Cerebellar cortex (tissue), 1 donor: Measurements from ENCODE around the gene OR2Y1.
A peak's percentile ranks its signal among the peaks of the same experiment; 100 is the strongest.
"Not testable (repeated sequence)": the region's sequence is repeated elsewhere in the genome, so short reads cannot be mapped to it uniquely, and the experiment has no call there.

ENCODE experiments used
- DNase-seq: peaks from one replicate; pipeline ENCODE4 v3.0.0-alpha.2; 2015; ENCODE audit warnings: low spot score

Gene OR2Y1

GRCh38 chr5:180739271-180739670 is 587 bp downstream of the OR2Y1 start:
- DNase-seq: no peak

- DNase-seq: no peak
These were observed 3.3 kb downstream of the OR2Y1 start for GRCh38 chr5:180736536-180736935.

DNA sequence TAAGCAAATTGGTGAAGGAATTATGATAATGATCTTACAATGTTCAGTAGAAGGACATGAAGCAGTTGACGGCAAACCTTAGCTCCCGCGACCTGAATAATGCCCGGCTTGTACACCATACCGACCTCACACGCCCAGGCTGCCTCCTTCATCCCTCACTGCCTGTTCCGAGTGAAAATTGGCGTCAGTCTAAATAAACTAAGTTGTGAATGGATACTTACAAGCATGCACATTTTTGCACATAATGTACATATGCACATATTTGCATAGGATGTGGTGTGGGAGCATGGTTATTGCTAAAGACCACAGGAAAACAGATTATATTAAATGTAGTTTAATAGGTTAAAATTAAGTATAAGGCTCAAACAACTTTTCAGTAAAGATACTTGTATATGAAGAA is 14.9 kb downstream of the OR2Y1 start:
- no peak for DNase-seq

DNA sequence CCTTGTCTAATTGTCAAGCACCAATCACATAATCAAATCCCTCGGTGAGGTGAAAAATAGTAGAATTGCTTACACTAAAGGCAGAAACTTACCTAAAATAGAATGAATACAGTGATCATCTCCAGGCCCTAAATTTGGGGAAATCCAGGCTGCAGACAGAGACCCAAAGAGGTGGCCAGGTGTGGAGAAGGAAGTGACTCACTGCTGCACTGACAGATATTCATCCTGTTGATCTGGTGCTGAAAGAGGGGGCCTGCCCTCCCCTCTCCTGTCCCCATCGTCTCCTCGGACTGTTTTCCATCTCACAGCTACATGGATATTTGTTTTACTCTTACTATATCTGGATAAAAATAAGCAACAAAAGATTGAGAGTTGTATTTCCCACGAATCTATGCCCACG is 15.9 kb downstream of the OR2Y1 start:
- DNase-seq: no peak

DNA sequence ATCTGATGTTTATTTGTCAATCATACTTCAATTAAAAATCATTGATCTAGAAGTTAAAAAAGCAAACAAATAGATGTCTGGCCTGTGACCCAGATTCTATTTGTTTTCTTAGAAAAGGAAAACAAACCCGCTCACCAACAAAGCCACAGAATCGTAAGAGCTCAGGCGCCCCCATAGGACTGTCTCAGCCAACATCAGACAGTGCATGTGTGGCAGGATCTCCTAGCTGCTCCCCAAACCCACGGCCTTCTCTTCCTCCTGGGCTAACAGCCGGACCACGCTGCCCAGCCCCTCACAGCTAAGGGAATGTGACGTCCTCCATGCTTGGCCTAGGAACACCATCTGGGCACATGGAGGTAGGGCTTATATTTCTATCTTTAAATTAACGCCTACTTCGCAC is 19.4 kb downstream of the OR2Y1 start:
- no peak for DNase-seq

GRCh38 chr5:180719781-180720180 is 20.1 kb downstream of the OR2Y1 start:
- DNase-seq: no peak

- DNase-seq: peak; percentile 47
These were observed 20.9 kb downstream of the OR2Y1 start for GRCh38 chr5:180718810-180719453.

DNA sequence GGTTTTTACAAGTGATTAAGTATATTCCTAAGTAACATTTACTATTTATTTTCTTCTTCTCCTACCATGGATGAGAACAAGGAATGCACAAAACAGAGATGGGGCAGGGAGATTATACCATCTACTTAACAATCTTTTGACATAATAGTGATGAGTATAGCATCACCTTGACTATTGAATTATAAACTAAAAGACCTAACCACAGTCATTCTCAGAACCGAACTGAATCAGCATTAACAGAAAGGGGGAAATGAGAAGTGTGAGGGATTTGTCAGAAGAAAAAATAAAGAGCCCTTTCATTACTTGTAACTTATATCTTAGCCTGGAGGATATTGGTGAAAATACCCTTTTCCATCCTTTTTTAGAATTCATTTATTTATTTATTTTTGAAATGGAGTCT is 21.9 kb downstream of the OR2Y1 start:
- DNase-seq: no peak

GRCh38 chr5:180704362-180704761 is 35.5 kb downstream of the OR2Y1 start:
- no peak for DNase-seq

DNA sequence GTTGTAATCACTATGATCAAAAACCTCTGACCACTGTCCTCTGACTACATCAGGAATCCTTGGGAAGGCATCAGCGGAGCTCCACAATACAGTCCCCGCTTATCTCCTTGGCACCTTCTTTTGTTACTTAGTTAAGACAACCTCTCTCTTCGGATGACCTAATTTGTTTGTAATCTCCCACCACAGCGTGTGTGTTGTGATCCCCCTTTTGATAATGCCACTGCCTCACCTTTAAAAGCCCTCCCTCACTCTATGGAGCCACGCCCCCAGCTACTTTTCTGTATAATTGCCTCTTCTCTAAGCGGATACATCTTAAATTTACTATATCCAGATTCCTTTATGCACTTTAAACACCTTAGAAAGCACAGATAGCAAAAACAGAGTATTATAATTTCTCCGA is 35.9 kb downstream of the OR2Y1 start:
- DNase-seq: no peak

- not testable (repeated sequence) for DNase-seq
These were observed 36.5 kb downstream of the OR2Y1 start for GRCh38 chr5:180703371-180703770.

- DNase-seq: not testable (repeated sequence)
These were observed 39.4 kb downstream of the OR2Y1 start for GRCh38 chr5:180700440-180700839.

- no peak for DNase-seq
These were observed 40.8 kb downstream of the OR2Y1 start for GRCh38 chr5:180699042-180699441.

DNA sequence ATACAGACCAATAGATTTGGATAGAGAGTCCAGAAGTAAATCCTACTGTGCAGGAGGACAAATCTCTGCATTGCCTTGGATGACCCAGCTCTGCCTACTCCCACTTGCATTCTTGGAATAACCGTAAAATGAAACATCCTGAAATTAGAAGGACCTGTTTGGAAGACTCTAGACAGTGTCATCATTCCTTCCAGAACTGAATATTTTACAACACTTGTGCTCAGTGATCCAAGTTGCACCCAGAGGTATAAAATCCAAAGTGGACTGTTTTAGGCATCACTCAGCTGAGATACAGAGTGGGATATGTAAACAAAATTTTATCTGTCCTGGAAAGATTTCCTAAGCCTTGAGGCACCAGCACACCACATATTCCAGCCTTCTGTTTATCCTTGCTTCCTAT is 43.7 kb downstream of the OR2Y1 start:
- DNase-seq: no peak

DNA sequence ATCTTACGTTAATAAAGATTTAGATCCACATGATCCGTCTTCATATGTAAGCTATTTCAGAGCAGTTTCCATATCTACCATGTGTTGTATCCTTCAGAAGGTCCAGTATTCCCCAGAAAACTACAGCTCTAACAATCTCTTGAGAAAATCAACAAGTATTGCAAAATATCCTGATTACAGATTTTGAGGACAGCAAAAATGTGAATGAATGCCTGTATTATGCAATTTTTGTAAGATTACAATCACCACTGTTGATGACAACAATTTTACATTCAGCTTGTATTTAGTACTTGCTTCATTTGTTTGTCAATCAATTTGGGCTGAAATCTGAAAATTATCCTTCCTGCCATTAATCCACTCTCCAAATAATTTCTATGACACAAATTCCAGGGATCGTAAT is 47.4 kb downstream of the OR2Y1 start:
- DNase-seq: no peak

DNA sequence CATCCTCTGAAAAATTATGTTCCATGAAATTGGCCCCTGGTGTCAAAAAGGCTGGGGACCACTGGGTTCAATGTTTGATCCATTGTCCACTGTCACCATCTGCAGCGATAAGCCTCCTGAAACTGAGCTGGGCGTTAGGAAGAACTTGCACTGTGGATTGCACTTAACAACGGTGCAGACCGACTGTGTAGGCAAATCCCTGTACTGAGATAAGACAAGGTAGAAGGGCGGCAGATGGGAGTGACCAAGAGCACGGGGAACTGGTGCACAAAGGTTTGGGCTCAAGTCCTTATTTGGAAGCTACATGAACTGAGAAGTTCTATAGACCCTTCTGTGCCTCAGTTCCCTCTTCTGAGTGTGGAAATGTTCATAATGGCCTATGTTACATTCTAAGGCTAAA is 48.8 kb downstream of the OR2Y1 start:
- no peak for DNase-seq

- no peak for DNase-seq
These were observed 49.3 kb downstream of the OR2Y1 start for GRCh38 chr5:180690562-180690961.

- DNase-seq: no peak
These were observed 50.1 kb downstream of the OR2Y1 start for GRCh38 chr5:180689775-180690174.
